ENCODE data around the gene C16orf46. TPM values are rescaled to one million over a fixed set of nuclear protein-coding genes. Genes with fewer than 3 reads are reported as not detected.

Gene C16orf46
- total RNA-seq, 1 donor from 2014 or later, result 0.51 TPM

GRCh38 chr16:81073560-81074330, 3.3 kb downstream of the C16orf46 start:
- no peak for DNase-seq

DNA sequence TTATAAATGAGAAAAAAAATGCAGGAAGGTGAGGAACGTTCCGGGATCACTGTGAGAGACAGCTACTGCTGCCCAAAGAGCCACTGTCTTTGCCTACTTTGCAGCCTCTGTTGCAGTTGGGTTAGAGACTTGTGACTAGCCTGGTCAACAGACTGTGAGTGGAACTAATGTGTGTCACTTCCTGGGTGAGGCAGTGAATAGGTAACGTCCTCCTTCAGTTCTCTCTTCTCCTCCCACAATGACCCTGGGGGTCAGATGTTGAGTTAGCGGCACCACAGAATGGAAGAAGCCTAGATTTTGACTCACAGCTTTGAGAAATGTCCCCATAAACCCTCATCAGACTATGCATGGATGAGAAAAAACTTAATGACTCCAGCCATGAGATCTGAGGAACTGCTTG, 5.2 kb downstream of the C16orf46 start:
- DNase-seq, result no peak

DNA sequence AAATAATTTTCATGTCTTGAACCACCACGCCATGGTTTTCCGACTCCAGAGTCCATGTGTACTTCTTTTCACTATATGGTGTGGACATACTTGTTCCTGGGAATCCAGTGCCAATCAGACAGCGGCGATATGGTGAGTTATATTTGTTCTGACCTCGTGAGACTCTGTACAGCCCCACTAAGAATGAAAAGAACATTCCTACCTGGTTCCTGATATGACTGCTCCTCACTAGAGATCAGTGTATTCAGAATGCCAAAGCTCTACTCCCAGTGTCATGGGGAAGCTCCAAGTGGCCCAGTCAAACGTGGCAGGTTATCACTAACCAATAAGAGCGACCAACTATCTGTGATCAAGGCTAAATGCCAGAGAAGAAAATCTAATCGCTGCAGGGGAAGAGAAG, 6.1 kb downstream of the C16orf46 start:
- no peak for DNase-seq

- DNase-seq, result no peak
Measured at GRCh38 chr16:81069063-81069462, 8.0 kb downstream of the C16orf46 start.

- DNase-seq, result no peak
Measured at GRCh38 chr16:81067166-81067565, 9.9 kb downstream of the C16orf46 start.

DNA sequence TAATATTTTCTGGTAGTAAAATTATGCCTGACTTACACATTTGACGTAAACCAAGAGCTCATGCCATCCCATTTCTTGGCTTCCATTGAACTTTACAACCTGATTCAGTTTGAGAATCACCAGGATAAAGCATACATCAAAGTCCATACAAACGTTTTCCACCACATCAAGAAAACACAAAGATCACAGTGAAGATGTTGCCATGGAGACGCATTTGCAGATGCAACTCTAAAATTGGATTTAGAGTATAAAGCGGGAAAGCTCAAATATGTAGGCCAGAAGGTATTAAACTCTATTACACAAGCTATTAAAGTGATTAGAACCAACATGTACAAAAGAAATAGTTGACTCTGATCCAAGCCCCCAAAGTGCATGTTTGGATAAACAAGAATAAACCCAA, 10.4 kb downstream of the C16orf46 start:
- no peak for DNase-seq

- no peak for DNase-seq
Measured at GRCh38 chr16:81061871-81062608, 15.0 kb downstream of the C16orf46 start.

DNA sequence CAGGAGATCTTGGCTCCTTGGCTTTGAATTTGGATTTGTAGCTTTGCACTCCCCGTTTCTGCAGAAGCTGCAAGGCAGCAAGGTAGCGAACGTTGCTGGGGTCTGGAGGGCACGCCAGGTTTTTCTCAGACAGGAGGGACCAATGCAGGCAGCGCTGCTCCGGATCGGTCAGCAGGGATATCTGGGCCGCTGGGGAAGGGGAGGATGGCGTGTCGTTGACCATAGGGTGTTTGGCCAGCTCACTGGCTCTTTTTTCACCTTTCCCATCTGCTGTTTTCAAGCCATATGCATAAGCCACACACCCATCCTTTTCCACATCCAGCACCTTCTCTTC, 15.8 kb downstream of the C16orf46 start:
- no peak for DNase-seq

GRCh38 chr16:81060576-81061306, 16.3 kb downstream of the C16orf46 start:
- no peak for DNase-seq

GRCh38 chr16:81053761-81054160, 23.3 kb downstream of the C16orf46 start:
- DNase-seq, result no peak

DNA sequence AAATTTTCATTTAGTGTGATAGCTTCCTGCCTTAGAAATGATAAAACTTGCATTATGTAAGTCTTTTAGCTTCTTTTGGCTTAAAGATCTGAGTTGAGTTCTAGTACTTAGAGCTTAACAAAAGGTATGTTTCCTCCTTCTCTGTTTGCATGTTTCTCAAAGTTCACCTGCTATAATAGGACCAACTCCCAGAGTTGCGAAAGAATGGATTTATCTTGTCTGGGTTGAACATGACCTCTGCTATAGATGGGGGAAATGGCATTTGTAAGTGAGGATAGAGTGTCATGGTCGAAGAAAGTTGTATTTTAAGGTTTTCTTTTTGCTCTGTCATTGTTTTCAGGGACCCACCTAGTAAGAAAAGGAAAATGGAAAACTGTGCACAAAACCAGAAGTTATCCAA, 34.2 kb downstream of the C16orf46 start:
- no peak for DNase-seq

DNA sequence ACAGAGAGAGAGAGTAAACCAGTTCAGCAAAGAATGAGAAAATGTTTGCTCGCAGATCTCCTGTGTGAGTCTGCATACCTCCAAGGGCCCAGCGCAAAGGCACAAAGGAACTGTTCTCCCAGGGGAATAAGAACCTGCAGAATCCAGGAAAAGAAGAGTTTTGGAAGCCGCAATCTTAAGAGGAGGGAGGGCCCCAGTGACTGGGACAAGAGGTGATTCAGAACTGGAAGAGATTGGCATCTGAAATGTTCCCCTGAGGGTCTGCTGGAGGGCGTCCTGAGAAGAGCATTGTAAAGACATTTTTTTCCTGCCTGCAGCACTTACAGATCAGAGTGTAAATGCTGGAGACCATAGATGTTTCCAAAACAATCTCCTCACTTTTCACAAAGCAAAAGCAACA, 35.3 kb downstream of the C16orf46 start:
- no peak for DNase-seq

GRCh38 chr16:81040842-81041241, 36.2 kb downstream of the C16orf46 start:
- no peak for DNase-seq

DNA sequence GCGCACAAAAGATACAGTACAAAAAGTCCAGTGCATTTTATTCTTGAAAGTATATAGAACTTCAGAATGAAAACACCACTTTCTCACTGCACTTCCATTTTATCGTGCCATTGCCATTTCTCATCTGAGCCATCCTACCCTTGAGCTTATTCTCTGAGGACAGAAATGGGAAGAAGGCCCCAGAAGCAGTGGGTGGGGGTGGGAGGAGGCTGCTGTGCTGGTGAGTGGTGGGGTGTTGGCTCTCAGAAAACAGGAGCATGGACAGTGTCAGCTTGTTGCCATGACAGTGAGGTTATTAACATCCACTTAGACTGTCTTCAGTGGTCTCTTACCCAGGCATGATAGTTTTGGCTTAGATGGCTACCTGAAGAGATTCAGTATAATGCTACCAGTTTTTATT, 36.9 kb downstream of the C16orf46 start:
- DNase-seq, result no peak

DNA sequence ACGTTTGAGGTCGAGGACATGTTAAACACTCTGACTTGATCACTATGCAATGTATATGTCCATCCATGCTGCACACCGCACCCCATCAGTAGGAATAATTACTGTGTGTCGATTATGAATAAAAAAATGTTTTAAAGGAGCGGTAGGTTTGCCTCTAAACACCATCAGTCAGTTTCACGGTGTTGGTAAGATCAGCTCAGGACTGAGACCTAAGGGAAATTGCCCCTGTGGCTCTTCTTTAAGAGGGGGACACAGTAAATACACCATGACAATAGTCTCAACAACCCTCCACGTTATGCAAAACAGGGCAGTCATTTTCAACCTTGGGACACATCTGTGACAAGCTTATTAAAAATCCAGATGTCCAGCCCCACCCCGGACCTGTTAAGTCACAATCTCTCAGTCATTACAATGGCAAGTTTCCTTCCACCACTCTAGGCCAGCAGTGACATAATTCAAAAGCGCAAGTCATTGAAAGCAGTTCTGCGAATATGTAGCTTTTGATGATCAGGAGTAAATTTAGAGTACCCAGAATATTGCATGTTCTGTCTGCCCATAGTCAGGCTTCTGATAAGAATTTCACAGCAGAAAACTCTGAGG, 40.2 kb downstream of the C16orf46 start:
- peak; percentile 63 for DNase-seq

DNA sequence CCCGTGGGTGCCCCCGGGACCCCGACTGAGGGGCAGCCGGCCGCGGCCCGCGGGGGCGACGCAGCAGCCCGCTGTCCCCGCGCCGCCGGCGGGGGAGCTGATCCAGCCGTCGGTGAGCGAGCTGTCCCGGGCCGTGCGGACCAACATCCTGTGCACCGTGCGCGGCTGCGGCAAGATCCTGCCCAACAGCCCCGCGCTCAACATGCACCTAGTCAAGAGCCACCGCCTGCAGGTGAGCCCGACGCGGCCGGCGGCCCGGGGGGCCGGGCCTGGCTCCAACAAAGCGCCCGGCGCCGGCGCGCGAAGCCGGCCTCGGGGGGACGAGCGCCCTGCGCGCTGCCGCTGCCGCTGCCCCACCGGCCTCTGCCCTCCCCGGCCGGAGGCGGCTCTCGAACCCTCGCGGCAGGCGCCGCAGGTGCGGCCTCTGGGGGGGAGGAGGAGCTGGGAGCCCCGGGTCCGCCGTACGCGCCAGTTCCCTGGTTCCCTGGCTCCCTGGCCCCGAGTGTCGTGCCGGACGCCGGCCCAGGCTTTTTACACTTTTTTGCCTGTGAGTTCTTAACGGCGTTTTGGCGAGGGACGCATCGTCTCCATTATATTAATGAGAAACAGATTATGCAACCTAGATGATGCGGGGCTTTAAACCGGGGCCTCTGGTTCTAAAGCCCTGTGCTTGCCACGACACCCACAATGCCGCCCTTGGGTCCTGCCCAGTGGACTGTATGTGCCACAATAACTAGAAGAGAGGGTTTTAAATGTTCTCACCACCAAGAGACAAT, 40.9 kb downstream of the C16orf46 start:
- DNase-seq, result peak; percentile 52

- DNase-seq, result peak; percentile 91
Measured at GRCh38 chr16:81035398-81035974, 41.6 kb downstream of the C16orf46 start, which contains the start of gene ATMIN. Gene ATMIN, plus strand, starts transcription at chr16:81035842. Its CDS starts 29 bp downstream, at chr16:81035871.

DNA sequence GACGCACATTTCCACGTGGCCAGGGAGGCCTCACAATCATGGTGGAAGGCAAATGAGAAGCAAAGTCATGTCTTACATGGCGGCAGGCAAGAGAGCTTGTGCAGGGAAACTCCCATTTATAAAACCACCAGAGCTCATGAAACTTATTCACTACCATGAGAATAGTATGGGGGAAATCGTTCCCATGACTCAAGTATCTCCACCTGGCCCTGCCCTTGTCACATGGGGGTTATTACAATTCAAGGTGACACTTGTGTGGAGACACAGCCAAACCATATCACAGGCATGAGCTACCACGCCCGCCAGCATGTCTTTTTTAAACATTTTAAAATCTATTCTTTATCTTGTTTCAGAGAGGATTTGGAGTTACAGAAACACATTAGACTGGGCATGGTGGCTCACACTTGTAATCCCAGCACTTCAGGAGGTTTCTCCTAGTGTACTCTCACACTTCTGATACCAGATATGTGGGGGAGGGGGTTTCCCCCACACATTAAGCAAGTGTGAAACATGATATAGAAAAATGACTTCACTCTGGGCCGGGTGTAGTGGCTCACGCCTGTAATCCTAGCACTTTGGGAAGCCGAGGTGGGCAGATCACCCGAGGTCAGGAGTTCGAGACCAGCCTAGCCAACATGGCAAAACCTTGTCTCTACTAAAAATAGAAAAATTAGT, 47.0 kb downstream of the C16orf46 start:
- DNase-seq, result no peak

- DNase-seq, result no peak
Measured at GRCh38 chr16:81026429-81026828, 50.6 kb downstream of the C16orf46 start.

DNA sequence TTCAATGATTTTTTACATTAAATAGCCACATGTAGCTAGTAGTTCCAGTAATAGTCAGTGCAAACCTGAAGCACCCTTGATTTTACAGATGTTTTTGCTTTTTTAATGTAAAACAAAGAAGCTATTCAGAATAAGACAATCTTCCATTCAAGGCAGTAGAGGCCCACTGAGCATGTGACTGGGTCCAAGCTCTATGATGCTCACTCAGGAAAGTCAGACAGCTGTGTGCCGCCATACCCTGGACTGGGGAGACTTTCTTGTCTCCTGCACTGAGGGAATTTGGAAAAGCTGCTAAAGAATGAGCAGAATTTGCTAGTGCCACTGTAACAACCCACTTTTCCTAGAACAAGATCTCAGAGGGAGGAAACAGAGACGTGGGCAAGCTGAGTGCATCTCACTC, 58.5 kb downstream of the C16orf46 start:
- no peak for DNase-seq

DNA sequence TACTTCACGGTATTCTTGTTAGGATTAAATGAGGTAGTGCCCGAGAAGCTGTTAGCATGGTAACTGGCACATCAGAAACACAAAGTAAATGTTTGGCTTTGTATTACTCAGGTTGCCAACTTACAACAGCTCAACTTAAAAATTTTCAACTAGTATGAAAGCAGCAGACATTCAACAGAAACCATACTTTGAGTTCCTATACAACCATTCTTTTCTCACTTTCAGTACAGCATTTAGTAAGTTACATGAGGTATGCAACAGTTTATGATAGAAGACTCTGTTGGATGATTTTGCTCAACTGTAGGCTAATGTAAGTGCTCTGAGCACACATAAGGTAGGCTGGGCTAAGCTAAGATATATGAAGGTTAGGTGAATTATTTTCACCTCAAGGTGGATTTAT, 62.4 kb downstream of the C16orf46 start:
- no peak for DNase-seq
